CD4-positive, alpha-beta memory T cell (primary cell): Measurements from ENCODE around the gene HAPSTR1. TPM values are rescaled to one million over a fixed set of nuclear protein-coding genes. Genes with fewer than 3 reads are reported as not detected.

ENCODE experiments used
- CTCF ChIA-PET: fragments of 350-600 bp; sonication (Branson Sonifier 250); formaldehyde crosslinking; loops from one replicate; lab custom pipeline; 2021; ENCODE audit warnings: inconsistent platforms; ENCODE audit not compliant: partially characterized antibody; lab: Charles Lee
- POLR2A ChIA-PET: fragments of 350-600 bp; sonication (Branson Sonifier 250); formaldehyde crosslinking; loops from one replicate; lab custom pipeline; 2021; ENCODE audit not compliant: partially characterized antibody; lab: Charles Lee
- DNase-seq, 5 donors: peaks; one replicate each; pipeline versions ENCODE4 v3.0.0 to v3.0.0-alpha.2; 2020 to 2022; ENCODE audit warnings: mixed read lengths in 1 of 5
- H3K27ac ChIP-seq: one replicate; pipeline ENCODE4 v1.7.0; 2013; ENCODE audit warnings: low read depth, low read length
- H3K27me3 ChIP-seq: 2 replicates; pipeline ENCODE4 v1.7.0; 2013; ENCODE audit warnings: mild to moderate bottlenecking, low read length, moderate library complexity; ENCODE audit not compliant: insufficient read depth
- H3K36me3 ChIP-seq: 2 replicates; pipeline ENCODE4 v1.7.0; 2013; ENCODE audit warnings: mild to moderate bottlenecking, low read length, moderate library complexity; ENCODE audit not compliant: insufficient read depth
- H3K4me1 ChIP-seq: 2 replicates; pipeline ENCODE4 v1.7.0; 2013; ENCODE audit warnings: mild to moderate bottlenecking, low read length, moderate library complexity; ENCODE audit not compliant: insufficient read depth
- H3K4me3 ChIP-seq, 2 donors: one replicate each; pipeline ENCODE4 v1.7.0; 2013; ENCODE audit warnings: low read length in 2 of 2, mild to moderate bottlenecking in 1 of 2
- H3K9me3 ChIP-seq, 2 donors: one replicate each; pipeline ENCODE4 v1.7.0; 2013; ENCODE audit warnings: low read length in 2 of 2, control low read depth in 1 of 2; ENCODE audit not compliant: control insufficient read depth in 1 of 2
- H3K27ac Mint-ChIP-seq, 7 donors: one replicate each; pipeline ENCODE4 v1.8.0; 2020 to 2021; ENCODE audit warnings: mixed read lengths in 7 of 7, mild to moderate bottlenecking in 6 of 7, inconsistent platforms in 3 of 7, moderate library complexity in 3 of 7
- H3K27me3 Mint-ChIP-seq, 2 donors: one replicate each; pipeline ENCODE4 v1.8.0; 2020 to 2021; ENCODE audit warnings: mixed read lengths in 2 of 2
- H3K36me3 Mint-ChIP-seq, 2 donors: one replicate each; pipeline ENCODE4 v1.8.0; 2020 to 2021; ENCODE audit warnings: mixed read lengths in 2 of 2, inconsistent platforms in 1 of 2, mild to moderate bottlenecking in 1 of 2
- H3K4me1 Mint-ChIP-seq, 4 donors: one replicate each; pipeline ENCODE4 v1.8.0; 2020 to 2021; ENCODE audit warnings: mixed read lengths in 4 of 4, mild to moderate bottlenecking in 1 of 4
- H3K4me3 Mint-ChIP-seq, 8 donors: one replicate each; pipeline ENCODE4 v1.8.0; 2020 to 2021; ENCODE audit warnings: mixed read lengths in 8 of 8, mild to moderate bottlenecking in 7 of 8, moderate library complexity in 6 of 8, inconsistent platforms in 3 of 8
- H3K9me3 Mint-ChIP-seq, 8 donors: one replicate each; pipeline ENCODE4 v1.8.0; 2020 to 2021; ENCODE audit warnings: mixed read lengths in 8 of 8, mild to moderate bottlenecking in 5 of 8, inconsistent platforms in 3 of 8, moderate library complexity in 1 of 8
- intact Hi-C: fragments of 100-400 bp; cut with micrococcal nuclease; formaldehyde crosslinking; loops from one replicate; pipeline ENCODE4 v1.15.1; 2023
- polyA plus RNA-seq, 2 donors: library from polyadenylated mRNA; unstranded; fragments of 300-500 nt; fragmentation: Illumina TruSeq; gene quantifications; one replicate each; pipeline ENCODE4 v1.2.3, GENCODE V29; 2021
- total RNA-seq, 2 experiments: library from RNA; stranded (reverse); gene quantifications; one replicate each; pipeline ENCODE4 v1.2.3, GENCODE V29; 2021

HAPSTR1 gene
- total and polyA plus RNA-seq, 4 experiments from 2014 or later = 7.2 to 90.5 (median 55.4) TPM

DNA sequence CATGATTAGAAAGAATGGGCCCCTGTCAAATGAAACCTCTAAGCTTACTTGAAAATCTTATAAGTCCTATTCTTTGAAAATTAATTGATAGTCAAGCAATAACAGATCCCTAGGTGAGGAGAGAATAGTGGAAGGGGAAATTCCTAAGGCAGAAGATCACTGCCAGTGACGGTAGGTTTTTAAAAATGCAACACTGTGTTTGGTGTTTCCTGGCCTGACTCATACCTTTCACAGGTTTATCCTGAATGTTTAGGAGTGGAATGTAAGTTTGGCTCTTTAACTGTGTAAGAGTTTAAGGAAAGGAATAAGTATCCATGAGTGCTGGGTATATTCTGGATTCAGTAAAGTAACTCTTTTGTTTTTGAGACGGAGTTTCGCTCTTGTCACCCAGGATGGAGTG, 23.8 kb downstream of the HAPSTR1 start:
- ChIA-PET CTCF (interaction anchor here (0.8 kb wide), 1 partner anchor 12 kb away, joined by 3 read pairs; no protein-coding TSS in a partner anchor), POLR2A (no interaction called here)
- Histone ChIP-seq H3K4me3 (no peak overlapping the region), H3K36me3 (peaks cover 43% of the 10 kb centered on the region), H3K9me3 (no peaks in the 10 kb centered on the region), H3K27ac (no peak overlapping the region), H3K27me3 (no peaks in the 10 kb centered on the region), H3K4me1 (peaks cover 65% of the 10 kb centered on the region)
- Mint-ChIP-seq H3K9me3 (no peaks in the 10 kb centered on the region), H3K36me3 (peaks cover 35 to 85% of the 10 kb centered on the region in 2 donors), H3K27me3 (no peaks in the 10 kb centered on the region), H3K4me1 (peaks cover 56 to 93% (median 75%) of the 10 kb centered on the region in 4 donors), H3K27ac (peak overlapping the region; percentile 13 to 93 (median 71)), H3K4me3 (peak overlapping the region in 1 of 8 donors; percentile 71)
- intact Hi-C loops = no loop called here
- no peak for DNase-seq

- CTCF ChIA-PET = no interaction called here
- POLR2A ChIA-PET = no interaction called here
- H3K36me3 ChIP-seq = peaks cover 43% of the 10 kb centered on the region
- Mint-ChIP-seq H3K27me3 (no peaks in the 10 kb centered on the region), H3K27ac (peak overlapping the region in 2 of 7 donors; percentile 48 to 81), H3K9me3 (no peaks in the 10 kb centered on the region), H3K4me1 (peaks cover 48 to 86% (median 70%) of the 10 kb centered on the region in 4 donors), H3K4me3 (no peak overlapping the region), H3K36me3 (peaks cover 35 to 80% of the 10 kb centered on the region in 2 donors)
- DNase-seq = no peak
- H3K4me3 ChIP-seq = no peak overlapping the region
- H3K27ac ChIP-seq = no peak overlapping the region
- peaks cover 56% of the 10 kb centered on the region for H3K4me1 ChIP-seq
- intact Hi-C loops = no loop called here
- no peaks in the 10 kb centered on the region for H3K9me3 ChIP-seq
- H3K27me3 ChIP-seq = no peaks in the 10 kb centered on the region
These were observed 24.7 kb downstream of the HAPSTR1 start for GRCh38 chr16:9116141-9116540.

- ChIA-PET CTCF (interaction anchor here (8.0 kb wide), 1 partner anchor 17 kb away, joined by 32 read pairs; no protein-coding TSS in a partner anchor), POLR2A (interaction anchor here (0.9 kb wide), 1 partner anchor 27 kb away, joined by 3 read pairs; the partner anchor contains the start of gene HAPSTR1)
- no peak for DNase-seq
- no peaks in the 10 kb centered on the region for H3K9me3 Mint-ChIP-seq
- no peaks in the 10 kb centered on the region for H3K27me3 ChIP-seq
- H3K4me1 Mint-ChIP-seq = peaks cover 41 to 79% (median 61%) of the 10 kb centered on the region in 4 donors
- no peak overlapping the region for H3K4me3 Mint-ChIP-seq
- no peaks in the 10 kb centered on the region for H3K9me3 ChIP-seq
- H3K27ac Mint-ChIP-seq = peak overlapping the region in 3 of 7 donors; percentile 10 to 80 (median 27)
- H3K36me3 ChIP-seq = peaks cover 43% of the 10 kb centered on the region
- no peaks in the 10 kb centered on the region for H3K27me3 Mint-ChIP-seq
- no peak overlapping the region for H3K27ac ChIP-seq
- no peak overlapping the region for H3K4me3 ChIP-seq
- intact Hi-C loops = no loop called here
- peaks cover 39% of the 10 kb centered on the region for H3K4me1 ChIP-seq
- peaks cover 35 to 82% of the 10 kb centered on the region in 2 donors for H3K36me3 Mint-ChIP-seq
These were observed 26.7 kb downstream of the HAPSTR1 start for GRCh38 chr16:9118170-9118569.

GRCh38 chr16:9119795-9120194, 28.4 kb downstream of the HAPSTR1 start:
- no peak for DNase-seq
- Mint-ChIP-seq H3K9me3 (no peaks in the 10 kb centered on the region), H3K36me3 (peaks cover 28 to 80% of the 10 kb centered on the region in 2 donors), H3K27ac (peak overlapping the region in 1 of 7 donors; percentile 36), H3K4me1 (peaks cover 32 to 79% (median 52%) of the 10 kb centered on the region in 4 donors), H3K4me3 (no peak overlapping the region), H3K27me3 (no peaks in the 10 kb centered on the region)
- intact Hi-C loops = no loop called here
- Histone ChIP-seq H3K36me3 (peaks cover 41% of the 10 kb centered on the region), H3K4me1 (peaks cover 28% of the 10 kb centered on the region), H3K27ac (no peak overlapping the region), H3K27me3 (no peaks in the 10 kb centered on the region), H3K4me3 (no peak overlapping the region), H3K9me3 (no peaks in the 10 kb centered on the region)
- ChIA-PET POLR2A (interaction anchor here (1.0 kb wide), 1 partner anchor 10 kb away, joined by 3 read pairs; no protein-coding TSS in a partner anchor), CTCF (interaction anchor here (1.2 to 8.0 kb wide), 2 partner anchors 15 to 19 kb away, joined by 7 to 32 read pairs; no protein-coding TSS in a partner anchor)

- Mint-ChIP-seq H3K27ac (peak overlapping the region in 3 of 7 donors; percentile 10 to 60 (median 12)), H3K4me1 (peaks cover 31 to 82% (median 50%) of the 10 kb centered on the region in 4 donors), H3K36me3 (peaks cover 19 to 56% of the 10 kb centered on the region in 2 donors), H3K9me3 (peaks cover 0 to 1% (median 0%) of the 10 kb centered on the region in 8 donors), H3K4me3 (no peak overlapping the region), H3K27me3 (no peaks in the 10 kb centered on the region)
- intact Hi-C loops = no loop called here
- ChIA-PET CTCF (interaction anchor here (1.4 to 8.0 kb wide), 2 partner anchors 13 to 114 kb away, joined by 4 to 32 read pairs; no protein-coding TSS in a partner anchor), POLR2A (interaction anchor here (1.4 kb wide), 1 partner anchor 31 kb away, joined by 5 read pairs; the partner anchor contains the start of gene HAPSTR1)
- Histone ChIP-seq H3K27me3 (no peaks in the 10 kb centered on the region), H3K27ac (no peak overlapping the region), H3K36me3 (peaks cover 16% of the 10 kb centered on the region), H3K4me3 (no peak overlapping the region), H3K4me1 (peaks cover 33% of the 10 kb centered on the region), H3K9me3 (no peaks in the 10 kb centered on the region)
- DNase-seq = no peak
These were observed 30.9 kb downstream of the HAPSTR1 start for GRCh38 chr16:9122342-9122741.

DNA sequence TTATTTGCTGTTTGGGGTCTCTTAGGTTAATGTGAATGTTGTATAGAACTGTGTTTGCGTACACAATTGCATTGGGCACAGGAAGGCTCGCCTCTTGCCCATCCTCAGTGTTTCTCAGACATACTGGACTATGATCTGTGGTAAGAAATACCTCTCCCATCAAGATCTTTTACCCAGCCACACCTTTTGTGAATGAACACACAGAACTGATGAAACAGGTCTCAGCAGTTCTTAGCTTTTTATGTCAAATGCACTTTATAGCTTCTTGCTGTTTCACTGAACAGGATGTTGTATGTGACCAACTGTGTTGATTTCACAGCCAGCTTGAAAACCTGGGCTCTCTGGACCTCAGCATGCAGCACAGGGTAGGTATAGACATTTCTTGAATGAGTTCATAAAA, 31.5 kb downstream of the HAPSTR1 start:
- Mint-ChIP-seq H3K27ac (peak overlapping the region in 4 of 7 donors; percentile 10 to 62 (median 58)), H3K36me3 (peaks cover 13 to 51% of the 10 kb centered on the region in 2 donors), H3K9me3 (peaks cover 0 to 1% (median 0%) of the 10 kb centered on the region in 8 donors), H3K27me3 (no peaks in the 10 kb centered on the region), H3K4me3 (no peak overlapping the region), H3K4me1 (peaks cover 33 to 82% (median 50%) of the 10 kb centered on the region in 4 donors)
- intact Hi-C loops = no loop called here
- ChIA-PET CTCF (interaction anchor here (8.0 kb wide), 1 partner anchor 12 kb away, joined by 32 read pairs; no protein-coding TSS in a partner anchor), POLR2A (interaction anchor here (0.5 to 0.8 kb wide), 2 partner anchors 30 to 32 kb away, joined by 3 read pairs; partner anchors contain the start of gene HAPSTR1)
- Histone ChIP-seq H3K27ac (no peak overlapping the region), H3K36me3 (peaks cover 9% of the 10 kb centered on the region), H3K4me1 (peaks cover 34% of the 10 kb centered on the region), H3K4me3 (no peak overlapping the region), H3K27me3 (no peaks in the 10 kb centered on the region), H3K9me3 (no peaks in the 10 kb centered on the region)
- DNase-seq = no peak

GRCh38 chr16:9123401-9123800, 32.0 kb downstream of the HAPSTR1 start:
- Mint-ChIP-seq H3K27me3 (no peaks in the 10 kb centered on the region), H3K36me3 (peaks cover 13 to 48% of the 10 kb centered on the region in 2 donors), H3K9me3 (peaks cover 0 to 1% (median 0%) of the 10 kb centered on the region in 8 donors), H3K27ac (peak overlapping the region in 5 of 7 donors; percentile 10 to 60 (median 47)), H3K4me3 (no peak overlapping the region), H3K4me1 (peaks cover 35 to 84% (median 51%) of the 10 kb centered on the region in 4 donors)
- CTCF ChIA-PET = interaction anchor here (8.0 kb wide), 1 partner anchor 12 kb away, joined by 32 read pairs; no protein-coding TSS in a partner anchor
- Histone ChIP-seq H3K27me3 (no peaks in the 10 kb centered on the region), H3K27ac (no peak overlapping the region), H3K36me3 (peaks cover 5% of the 10 kb centered on the region), H3K9me3 (no peaks in the 10 kb centered on the region), H3K4me3 (no peak overlapping the region), H3K4me1 (peaks cover 39% of the 10 kb centered on the region)
- POLR2A ChIA-PET = interaction anchor here (0.8 kb wide), 1 partner anchor 30 kb away, joined by 3 read pairs; no protein-coding TSS in a partner anchor
- intact Hi-C loops = no loop called here
- no peak for DNase-seq
